Testis (tissue), 2 donors: ENCODE results near the gene LRRC2.

Source experiments
- CTCF ChIP-seq, 3 experiments: fragments of 450-650 bp in 2 of 3; fragments of 200-600 bp in 1 of 3; sonication (generic) in 1 of 3; IDR thresholded peaks; one replicate each; pipeline ENCODE4 v1.5.1; 2016 to 2019; ENCODE audit warnings: antibody characterized with exemption in 3 of 3, mild to moderate bottlenecking in 2 of 3, moderate library complexity in 1 of 3
- POLR2A ChIP-seq: fragments of 450-650 bp; IDR thresholded peaks from one replicate; pipeline ENCODE4 v1.6.1; 2017; ENCODE audit warnings: antibody characterized with exemption, mild to moderate bottlenecking, moderate library complexity

- no peak for TF ChIP-seq CTCF (IDR thresholded peaks at IDR 0.05)
- no peak for TF ChIP-seq POLR2A
Observed at GRCh38 chr3:46578973-46579755, 13.1 kb upstream of the LRRC2 start.
